WTC11 (cell line): ENCODE measurements around the gene SIT1. TPM values are rescaled to one million over a fixed set of nuclear protein-coding genes. Genes with fewer than 3 reads are reported as not detected.

Source experiments
- ATAC-seq: fragments of 200-7000 bp; cut with Tn5 transposase; 2 replicates; pipeline ENCODE4 v1.10.0; 2021; ENCODE audit warnings: mild to moderate bottlenecking, moderate library complexity
- CTCF ChIA-PET: fragments of 300-600 bp; sonication (Branson Sonifier 250); formaldehyde crosslinking; loops from one replicate; lab custom pipeline; 2021; ENCODE audit warnings: antibody characterized with exemption; lab: Charles Lee
- POLR2A ChIA-PET: fragments of 350-600 bp; sonication (Branson Sonifier 250); formaldehyde crosslinking; loops from one replicate; lab custom pipeline; 2021; ENCODE audit warnings: antibody characterized with exemption; lab: Charles Lee
- DNase-seq: peaks from one replicate; pipeline ENCODE4 v3.0.0; 2021; ENCODE audit warnings: low spot score
- H3K27ac Mint-ChIP-seq: 2 replicates; pipeline ENCODE4 v1.8.0; 2021; ENCODE audit warnings: mixed read lengths
- H3K27me3 Mint-ChIP-seq: 2 replicates; pipeline ENCODE4 v1.8.0; 2021; ENCODE audit warnings: low read depth, mild to moderate bottlenecking, moderate library complexity, mixed read lengths
- H3K36me3 Mint-ChIP-seq: 2 replicates; pipeline ENCODE4 v1.8.0; 2021; ENCODE audit warnings: mixed read lengths
- H3K4me1 Mint-ChIP-seq: 2 replicates; pipeline ENCODE4 v1.8.0; 2022; ENCODE audit warnings: mixed read lengths
- H3K4me3 Mint-ChIP-seq: 2 replicates; pipeline ENCODE4 v1.8.0; 2021; ENCODE audit warnings: mild to moderate bottlenecking, moderate library complexity, mixed read lengths
- H3K9me3 Mint-ChIP-seq: 2 replicates; pipeline ENCODE4 v1.8.0; 2021; ENCODE audit warnings: mixed read lengths
- ATF2 ChIP-seq: sonication (generic); formaldehyde crosslinking; IDR thresholded peaks from 2 replicates; pipeline ENCODE4 v1.8.1; 2022; ENCODE audit warnings: low read depth, missing genetic modification reagents, borderline replicate concordance
- CBFB ChIP-seq: sonication (generic); formaldehyde crosslinking; IDR thresholded peaks from 2 replicates; pipeline ENCODE4 v1.8.1; 2022; ENCODE audit warnings: mild to moderate bottlenecking, low read depth, missing genetic modification reagents
- CREM ChIP-seq: sonication (generic); formaldehyde crosslinking; IDR thresholded peaks from 2 replicates; pipeline ENCODE4 v1.8.1; 2022; ENCODE audit warnings: mild to moderate bottlenecking, missing genetic modification reagents, moderate library complexity
- E2F4 ChIP-seq: sonication (generic); formaldehyde crosslinking; IDR thresholded peaks from 2 replicates; pipeline ENCODE4 v1.8.1; 2022; ENCODE audit warnings: low read depth, mild to moderate bottlenecking, moderate library complexity, missing genetic modification reagents, borderline replicate concordance
- ELF4 ChIP-seq: sonication (generic); formaldehyde crosslinking; IDR thresholded peaks from 2 replicates; pipeline ENCODE4 v1.8.1; 2022; ENCODE audit warnings: low read depth, mild to moderate bottlenecking, moderate library complexity, missing genetic modification reagents
- FOXK1 ChIP-seq: sonication (generic); formaldehyde crosslinking; IDR thresholded peaks from 2 replicates; pipeline ENCODE4 v1.8.0; 2022; ENCODE audit warnings: mild to moderate bottlenecking, moderate library complexity, missing genetic modification reagents
- FOXP1 ChIP-seq: sonication (generic); formaldehyde crosslinking; IDR thresholded peaks from 2 replicates; pipeline ENCODE4 v1.8.0; 2022; ENCODE audit warnings: missing genetic modification reagents, mild to moderate bottlenecking, moderate library complexity, borderline replicate concordance
- GABPB1 ChIP-seq: sonication (generic); formaldehyde crosslinking; IDR thresholded peaks from 2 replicates; pipeline ENCODE4 v1.8.1; 2023; ENCODE audit warnings: mild to moderate bottlenecking, missing genetic modification reagents
- HMGXB4 ChIP-seq: sonication (generic); formaldehyde crosslinking; IDR thresholded peaks from 2 replicates; pipeline ENCODE4 v1.8.1; 2023; ENCODE audit warnings: mild to moderate bottlenecking, moderate library complexity, missing genetic modification reagents
- IRF1 ChIP-seq: sonication (generic); formaldehyde crosslinking; IDR thresholded peaks from 2 replicates; pipeline ENCODE4 v1.8.0; 2023; ENCODE audit warnings: missing genetic modification reagents
- JAZF1 ChIP-seq: fragments of 250-450 bp; sonication (Bioruptor Pico); IDR thresholded peaks from 2 replicates; pipeline ENCODE4 v1.9.0; 2021; ENCODE audit warnings: moderate library complexity, mild to moderate bottlenecking, inconsistent platforms
- USF1 ChIP-seq: sonication (generic); formaldehyde crosslinking; IDR thresholded peaks from 2 replicates; pipeline ENCODE4 v1.8.0; 2022; ENCODE audit warnings: mild to moderate bottlenecking, missing genetic modification reagents
- USF2 ChIP-seq: sonication (generic); formaldehyde crosslinking; IDR thresholded peaks from 2 replicates; pipeline ENCODE4 v1.8.1; 2023; ENCODE audit warnings: mild to moderate bottlenecking, missing genetic modification reagents, moderate library complexity
- ZNF281 ChIP-seq: sonication (generic); formaldehyde crosslinking; IDR thresholded peaks from 2 replicates; pipeline ENCODE4 v1.8.0; 2023; ENCODE audit warnings: mild to moderate bottlenecking, missing genetic modification reagents
- ZNF425 ChIP-seq: fragments of 250-450 bp; sonication (Bioruptor Pico); conservative IDR thresholded peaks from 2 replicates; pipeline ENCODE4 v1.9.0; 2021; ENCODE audit warnings: mild to moderate bottlenecking
- ZSCAN18 ChIP-seq: fragments of 250-450 bp; sonication (Bioruptor Pico); IDR thresholded peaks from 2 replicates; pipeline ENCODE4 v2.1.2; 2022; ENCODE audit warnings: mild to moderate bottlenecking, moderate library complexity
- total RNA-seq: library from RNA; stranded (reverse); gene quantifications from 3 replicates; pipeline ENCODE4 v1.2.3, GENCODE V29; 2021

The SIT1 gene
- total RNA-seq, 1 experiment from 2014 or later = 4.1 TPM

GRCh38 chr9:35674025-35674361 lies 23.3 kb upstream of the SIT1 start:
- Mint-ChIP-seq H3K4me1 (peaks cover 9% of the 10 kb centered on the region), H3K36me3 (no peaks in the 10 kb centered on the region), H3K27ac (no peak overlapping the region), H3K9me3 (no peaks in the 10 kb centered on the region), H3K27me3 (peaks cover 30% of the 10 kb centered on the region), H3K4me3 (peak overlapping the region; percentile 69)
- ChIA-PET CTCF (interaction anchor here (4.5 kb wide), 1 partner anchor 9 kb away, joined by 41 read pairs; the partner anchor contains the start of gene ARHGEF39), POLR2A (no interaction called here)
- DNase-seq = no peak
- TF ChIP-seq ATF2 (no peak), USF1 (CRISPR knock-in tag) (no peak), FOXK1 (no peak), ZNF281 (CRISPR knock-in tag) (no peak), HMGXB4 (CRISPR knock-in tag) (no peak), CREM (CRISPR knock-in tag) (no peak), CBFB (CRISPR knock-in tag) (no peak), JAZF1 (CRISPR knock-in tag) (no peak), IRF1 (CRISPR knock-in tag) (no peak), FOXP1 (CRISPR knock-in tag) (no peak), USF2 (CRISPR knock-in tag) (no peak)
- no peak for ATAC-seq

- no peak for DNase-seq
- ATAC-seq = no peak
- H3K27ac Mint-ChIP-seq = no peak within 1 kb of the TSS
- no peaks in the 10 kb centered on the region for H3K36me3 Mint-ChIP-seq
- ChIA-PET CTCF (interaction anchor here (1.0 to 1.3 kb wide), 2 partner anchors 23 to 120 kb away, joined by 3 to 4 read pairs; no protein-coding TSS in a partner anchor), POLR2A (interaction anchor here (1.0 kb wide), 1 partner anchor 9 kb away, joined by 4 read pairs; the partner anchor contains the start of gene ARHGEF39)
- H3K4me1 Mint-ChIP-seq = peaks cover 9% of the 10 kb centered on the region
- no peaks in the 10 kb centered on the region for H3K9me3 Mint-ChIP-seq
- H3K27me3 Mint-ChIP-seq = peaks cover 30% of the 10 kb centered on the region
- H3K4me3 Mint-ChIP-seq = peak within 1 kb of the TSS; percentile 69
- TF ChIP-seq ELF4 (CRISPR knock-in tag) (no peak), E2F4 (CRISPR knock-in tag) (no peak), GABPB1 (CRISPR knock-in tag) (no peak), ZSCAN18 (CRISPR knock-in tag) (no peak), ZNF425 (CRISPR knock-in tag) (no peak)
These were observed 22.6 kb upstream of the SIT1 start, which contains the start of gene CA9 for GRCh38 chr9:35673132-35674024. TSS of gene CA9 (plus strand) at chr9:35673928. CDS start at chr9:35673960, 32 bp downstream.
